Neural cell (in vitro differentiated cells): Measurements from ENCODE around the gene GPR35. TPM values are rescaled to one million over a fixed set of nuclear protein-coding genes. Genes with fewer than 3 reads are reported as not detected.

Source experiments
- H2AFZ ChIP-seq: fragments of 200-600, 300-800 bp; sonication (generic), shearing (Covaris generic); 2 replicates; pipeline ENCODE4 v1.6.0; 2014; ENCODE audit warnings: low read depth, mild to moderate bottlenecking, antibody characterized with exemption, low read length, moderate library complexity
- H3F3A ChIP-seq: fragments of 200-600 bp; shearing (Covaris generic); 2 replicates; pipeline ENCODE4 v1.6.1; 2016; ENCODE audit warnings: mild to moderate bottlenecking, moderate library complexity, mixed read lengths, antibody characterized with exemption, low read length; ENCODE audit not compliant: insufficient read depth, poor library complexity, severe bottlenecking
- H3K27ac ChIP-seq: fragments of 200-600, 300-800 bp; sonication (generic), shearing (Covaris generic); 2 replicates; pipeline ENCODE4 v1.5.1; 2014; ENCODE audit warnings: mild to moderate bottlenecking, low read length, moderate library complexity
- H3K27me3 ChIP-seq: fragments of 300-800, 200-600 bp; sonication (generic), shearing (Covaris generic); 2 replicates; pipeline ENCODE4 v1.6.0; 2014; ENCODE audit warnings: mild to moderate bottlenecking, low read depth, low read length, moderate library complexity; ENCODE audit not compliant: insufficient read depth
- H3K36me3 ChIP-seq: fragments of 300-800, 200-600 bp; sonication (generic), shearing (Covaris generic); 2 replicates; pipeline ENCODE4 v1.5.1; 2014; ENCODE audit warnings: mild to moderate bottlenecking, antibody characterized with exemption, low read length, moderate library complexity; ENCODE audit not compliant: insufficient read depth
- H3K4me2 ChIP-seq: fragments of 300-800, 200-600 bp; sonication (generic), shearing (Covaris generic); 2 replicates; pipeline ENCODE4 v1.6.0; 2014; ENCODE audit warnings: mild to moderate bottlenecking, low read length
- H3K4me3 ChIP-seq: fragments of 300-800, 200-600 bp; sonication (generic), shearing (Covaris generic); 2 replicates; pipeline ENCODE4 v1.5.1; 2014; ENCODE audit warnings: mild to moderate bottlenecking, low read length, moderate library complexity
- H3K79me2 ChIP-seq: fragments of 200-600 bp; shearing (Covaris generic); replicated peaks from 2 replicates; pipeline ENCODE4 v1.6.0; 2014; ENCODE audit warnings: mild to moderate bottlenecking, low read length, moderate library complexity; ENCODE audit not compliant: insufficient read depth
- H3K9ac ChIP-seq: fragments of 300-800, 200-600 bp; sonication (generic), shearing (Covaris generic); 2 replicates; pipeline ENCODE4 v1.6.1; 2016; ENCODE audit warnings: mild to moderate bottlenecking, low read length, mixed read lengths
- H3K9me2 ChIP-seq: fragments of 200-600 bp; shearing (Covaris generic); 2 replicates; pipeline ENCODE4 v1.6.1; 2016; ENCODE audit warnings: mild to moderate bottlenecking, low read length, mixed read lengths; ENCODE audit not compliant: insufficient read depth
- H3K9me3 ChIP-seq: fragments of 200-600, 300-800 bp; sonication (generic), shearing (Covaris generic); 2 replicates; pipeline ENCODE4 v1.6.1; 2016; ENCODE audit warnings: mild to moderate bottlenecking, mixed run types, low read length, moderate library complexity, mixed read lengths
- H4K20me1 ChIP-seq: fragments of 200-600 bp; shearing (Covaris generic); 2 replicates; pipeline ENCODE4 v1.6.1; 2016; ENCODE audit warnings: mild to moderate bottlenecking, mixed run types; ENCODE audit not compliant: insufficient read depth
- EP300 ChIP-seq: fragments of 450-650 bp; conservative IDR thresholded peaks from 2 replicates; pipeline ENCODE4 v1.6.1; 2014; ENCODE audit warnings: antibody characterized with exemption, mild to moderate bottlenecking, moderate library complexity; ENCODE audit not compliant: poor library complexity, severe bottlenecking
- EZH2 ChIP-seq: fragments of 200-600, 300-800 bp; shearing (Covaris generic), sonication (generic); IDR thresholded peaks from 2 replicates; pipeline ENCODE4 v1.6.1; 2014; ENCODE audit warnings: antibody characterized with exemption, low read length, borderline replicate concordance, mild to moderate bottlenecking; ENCODE audit not compliant: insufficient read depth, poor library complexity, severe bottlenecking
- MXI1 ChIP-seq: fragments of 450-650 bp; conservative IDR thresholded peaks from 2 replicates; pipeline ENCODE4 v1.6.1; 2014; ENCODE audit warnings: antibody characterized with exemption, mild to moderate bottlenecking; ENCODE audit not compliant: poor library complexity, severe bottlenecking
- POLR2AphosphoS5 ChIP-seq: IDR thresholded peaks from 2 replicates; pipeline ENCODE4 v1.6.1; 2012
- RAD21 ChIP-seq: fragments of 450-650 bp; conservative IDR thresholded peaks from 2 replicates; pipeline ENCODE4 v1.6.1; 2014; ENCODE audit warnings: antibody characterized with exemption, mild to moderate bottlenecking, moderate library complexity
- REST ChIP-seq: IDR thresholded peaks from 2 replicates; pipeline ENCODE4 v1.6.1; 2012; ENCODE audit warnings: borderline replicate concordance
- SMC3 ChIP-seq: fragments of 450-650 bp; conservative IDR thresholded peaks from 2 replicates; pipeline ENCODE4 v1.6.1; 2014; ENCODE audit warnings: antibody characterized with exemption, mild to moderate bottlenecking, moderate library complexity; ENCODE audit not compliant: poor library complexity
- TAF1 ChIP-seq: IDR thresholded peaks from 2 replicates; pipeline ENCODE4 v1.6.1; 2012; ENCODE audit warnings: low read depth
- polyA minus RNA-seq: library from RNA; depleted of rRNA, polyadenylated mRNA; stranded (reverse); fragments of >200 nt; gene quantifications from 2 replicates; pipeline ENCODE4 v1.2.3, GENCODE V29; 2014
- polyA plus RNA-seq: library from polyadenylated mRNA; depleted of rRNA; stranded (reverse); fragments of >200 nt; gene quantifications from 2 replicates; pipeline ENCODE4 v1.2.3, GENCODE V29; 2014
- TF ChIP-seq, protein P1 (sequence below): fragments of 450-650 bp; IDR thresholded peaks from 2 replicates; pipeline ENCODE4 v1.5.1; 2014; ENCODE audit warnings: antibody characterized with exemption, mild to moderate bottlenecking, moderate library complexity; ENCODE audit not compliant: poor library complexity, severe bottlenecking

The GPR35 gene, protein sequence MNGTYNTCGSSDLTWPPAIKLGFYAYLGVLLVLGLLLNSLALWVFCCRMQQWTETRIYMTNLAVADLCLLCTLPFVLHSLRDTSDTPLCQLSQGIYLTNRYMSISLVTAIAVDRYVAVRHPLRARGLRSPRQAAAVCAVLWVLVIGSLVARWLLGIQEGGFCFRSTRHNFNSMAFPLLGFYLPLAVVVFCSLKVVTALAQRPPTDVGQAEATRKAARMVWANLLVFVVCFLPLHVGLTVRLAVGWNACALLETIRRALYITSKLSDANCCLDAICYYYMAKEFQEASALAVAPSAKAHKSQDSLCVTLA
- polyA plus RNA-seq (2.8 and 4.1 TPM in 2 replicates), polyA minus RNA-seq (0.58 and 1.9 TPM in 2 replicates)

DNA sequence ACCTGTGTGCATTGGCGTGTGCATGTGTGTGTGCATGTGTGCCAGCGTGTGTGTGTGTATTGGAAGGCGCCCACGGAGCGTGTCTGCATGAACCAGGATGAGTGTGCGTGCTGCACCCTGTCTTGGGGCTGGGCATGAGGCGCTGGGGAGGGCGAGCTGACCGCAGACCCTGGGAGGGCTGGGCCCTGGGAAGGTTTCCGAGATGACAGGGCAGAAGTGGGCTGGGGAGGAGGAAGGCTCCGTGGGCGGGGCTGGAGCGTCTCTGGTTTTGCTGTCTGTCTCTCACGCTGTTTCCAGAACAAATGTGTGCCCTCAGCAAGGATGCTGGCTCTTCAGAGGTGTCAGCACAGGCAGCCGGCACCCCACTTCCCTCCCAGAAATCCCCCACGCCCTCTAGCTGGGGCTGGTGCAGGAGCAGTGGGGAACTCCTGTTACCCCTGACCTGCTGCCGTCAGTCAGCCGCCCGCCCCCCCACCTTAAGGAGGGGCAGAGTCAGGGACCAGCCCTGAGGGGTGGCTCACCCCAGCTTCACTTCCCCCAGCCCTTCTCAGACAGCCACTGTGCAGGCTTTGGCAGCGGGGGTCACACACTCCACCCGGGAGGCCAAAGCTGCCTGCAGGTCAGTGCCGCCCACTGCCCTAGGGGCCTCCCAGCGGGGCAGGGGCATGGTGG is at the start of gene GPR35:
TSS of gene GPR35 (plus strand) at position 531 of the 672 bp plus-strand sequence. CDS start 4,473 bp downstream, outside the sequence.
- Histone ChIP-seq H3K79me2 (no peaks in the 10 kb centered on the region), H3K9ac (no peak within 1 kb of the TSS), H3K9me2 (no peaks in the 10 kb centered on the region), H3K4me2 (no peak within 1 kb of the TSS), H3F3A (no peaks in the 10 kb centered on the region), H3K27me3 (no peaks in the 10 kb centered on the region), H4K20me1 (no peaks in the 10 kb centered on the region), H2AFZ (no peak within 1 kb of the TSS), H3K27ac (no peak within 1 kb of the TSS), H3K36me3 (no peaks in the 10 kb centered on the region), H3K9me3 (no peaks in the 10 kb centered on the region), H3K4me3 (no peak within 1 kb of the TSS)
- TF ChIP-seq SMC3 (no peak), EZH2 (no peak)
- TF ChIP-seq, protein P1, sequence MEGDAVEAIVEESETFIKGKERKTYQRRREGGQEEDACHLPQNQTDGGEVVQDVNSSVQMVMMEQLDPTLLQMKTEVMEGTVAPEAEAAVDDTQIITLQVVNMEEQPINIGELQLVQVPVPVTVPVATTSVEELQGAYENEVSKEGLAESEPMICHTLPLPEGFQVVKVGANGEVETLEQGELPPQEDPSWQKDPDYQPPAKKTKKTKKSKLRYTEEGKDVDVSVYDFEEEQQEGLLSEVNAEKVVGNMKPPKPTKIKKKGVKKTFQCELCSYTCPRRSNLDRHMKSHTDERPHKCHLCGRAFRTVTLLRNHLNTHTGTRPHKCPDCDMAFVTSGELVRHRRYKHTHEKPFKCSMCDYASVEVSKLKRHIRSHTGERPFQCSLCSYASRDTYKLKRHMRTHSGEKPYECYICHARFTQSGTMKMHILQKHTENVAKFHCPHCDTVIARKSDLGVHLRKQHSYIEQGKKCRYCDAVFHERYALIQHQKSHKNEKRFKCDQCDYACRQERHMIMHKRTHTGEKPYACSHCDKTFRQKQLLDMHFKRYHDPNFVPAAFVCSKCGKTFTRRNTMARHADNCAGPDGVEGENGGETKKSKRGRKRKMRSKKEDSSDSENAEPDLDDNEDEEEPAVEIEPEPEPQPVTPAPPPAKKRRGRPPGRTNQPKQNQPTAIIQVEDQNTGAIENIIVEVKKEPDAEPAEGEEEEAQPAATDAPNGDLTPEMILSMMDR = no peak

- TF ChIP-seq REST (no peak), EP300 (no peak), TAF1 (no peak), POLR2AphosphoS5 (no peak), RAD21 (no peak), MXI1 (no peak), SMC3 (no peak), EZH2 (no peak)
- TF ChIP-seq, protein P1 = no peak
- Histone ChIP-seq H3K79me2 (peaks cover 3% of the 10 kb centered on the region), H4K20me1 (no peaks in the 10 kb centered on the region), H3K9ac (no peak overlapping the region), H3K36me3 (no peaks in the 10 kb centered on the region), H3K4me3 (no peak overlapping the region), H3F3A (no peaks in the 10 kb centered on the region), H2AFZ (no peak overlapping the region), H3K27ac (no peak overlapping the region), H3K9me2 (no peaks in the 10 kb centered on the region), H3K4me2 (no peak overlapping the region), H3K9me3 (no peaks in the 10 kb centered on the region), H3K27me3 (no peaks in the 10 kb centered on the region)
Measured at GRCh38 chr2:240576036-240576435, 49.2 kb upstream of the GPR35 start.
